GM21825 (cell line): ENCODE results near the gene ARHGAP36.

Experiments used
- ATAC-seq: cut with Tn5 transposase; IDR thresholded peaks from one replicate; pipeline ENCODE4 v1.9.1; 2021; ENCODE audit warnings: mild to moderate bottlenecking, moderate library complexity; ENCODE audit not compliant: unreplicated experiment

The ARHGAP36 gene

GRCh38 chrX:131058136-131058868, at the start of gene ARHGAP36:
TSS of gene ARHGAP36 (plus strand) at chrX:131058346. CDS start at chrX:131081666, 23,320 bp downstream.
- ATAC-seq, result no peak

GRCh38 chrX:131010186-131010585, 48.0 kb upstream of the ARHGAP36 start:
- ATAC-seq, result no peak

GRCh38 chrX:131025336-131025735, 32.8 kb upstream of the ARHGAP36 start:
- ATAC-seq, result no peak

- ATAC-seq, result no peak
Measured at GRCh38 chrX:131032354-131033230, 25.6 kb upstream of the ARHGAP36 start.

GRCh38 chrX:131034063-131034462, 24.1 kb upstream of the ARHGAP36 start:
- ATAC-seq, result no peak

- ATAC-seq, result no peak
Measured at GRCh38 chrX:131040781-131041180, 17.4 kb upstream of the ARHGAP36 start.

- no peak for ATAC-seq
Measured at GRCh38 chrX:131041667-131042066, 16.5 kb upstream of the ARHGAP36 start.

GRCh38 chrX:131045726-131046125, 12.4 kb upstream of the ARHGAP36 start:
- ATAC-seq, result no peak

GRCh38 chrX:131046596-131046995, 11.6 kb upstream of the ARHGAP36 start:
- ATAC-seq, result no peak

- no peak for ATAC-seq
Measured at GRCh38 chrX:131047180-131047579, 11.0 kb upstream of the ARHGAP36 start.

GRCh38 chrX:131053076-131053475, 5.1 kb upstream of the ARHGAP36 start:
- ATAC-seq, result no peak

- ATAC-seq, result no peak
Measured at GRCh38 chrX:131054906-131055305, 3.2 kb upstream of the ARHGAP36 start.

- ATAC-seq, result no peak
Measured at GRCh38 chrX:131057706-131058105, 440 bp upstream of the ARHGAP36 start.

GRCh38 chrX:131059246-131059645, 1.1 kb downstream of the ARHGAP36 start:
- no peak for ATAC-seq

- no peak for ATAC-seq
Measured at GRCh38 chrX:131060147-131060546, 2.0 kb downstream of the ARHGAP36 start.

GRCh38 chrX:131061306-131061705, 3.2 kb downstream of the ARHGAP36 start:
- no peak for ATAC-seq

GRCh38 chrX:131063613-131064012, 5.5 kb downstream of the ARHGAP36 start:
- ATAC-seq, result no peak

- ATAC-seq, result no peak
Measured at GRCh38 chrX:131066237-131066636, 8.1 kb downstream of the ARHGAP36 start.

- ATAC-seq, result no peak
Measured at GRCh38 chrX:131067216-131067615, 9.1 kb downstream of the ARHGAP36 start.

- no peak for ATAC-seq
Measured at GRCh38 chrX:131067846-131068745, 9.9 kb downstream of the ARHGAP36 start.
